ENCODE data around the gene TAF13. TPM values are rescaled to one million over a fixed set of nuclear protein-coding genes. Genes with fewer than 3 reads are reported as not detected.

Gene TAF13
- total and polyA plus RNA-seq, 2 of the 4 experiments (the other 2 are of a cell fraction), result 13.1 to 42.5 TPM

DNA sequence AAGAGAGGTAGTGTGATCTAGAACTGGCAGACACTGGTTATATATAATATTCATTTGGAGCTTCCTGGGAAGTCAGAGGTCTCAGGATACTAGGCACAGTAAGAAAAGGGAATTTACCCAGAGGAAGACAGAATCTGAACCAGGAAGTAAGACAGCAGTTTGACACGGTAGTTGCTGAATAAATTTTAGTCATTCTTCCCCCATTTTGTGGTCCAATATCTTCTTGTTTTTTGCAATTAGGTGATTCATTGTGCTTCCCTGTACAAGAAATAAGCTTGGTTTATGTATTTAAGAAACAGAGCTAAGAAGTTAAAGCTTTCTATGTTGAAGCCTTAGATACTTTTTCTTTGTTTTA, 16.0 kb upstream of the TAF13 start:
- H3K79me1 ChIP-seq (ENCODE audit: low read depth in 1 of 2, low read length in 2 of 2), result peaks cover 27 to 56% of the 10 kb centered on the region in 2 experiments
- no peak overlapping the region for H4K91ac ChIP-seq (ENCODE audit: insufficient read depth, low read depth, low read length)
- H2BK5ac ChIP-seq (ENCODE audit: low read depth, low read length, poor library complexity, severe bottlenecking), result peak overlapping the region; percentile 96
- peak overlapping the region; percentile 94 for H3K56ac ChIP-seq (ENCODE audit: extremely low read depth, insufficient read depth, low read length)
- peak overlapping the region; percentile 72 for H3K14ac ChIP-seq (replicated peaks; ENCODE audit: low read depth, low read length)
- H4K8ac ChIP-seq (ENCODE audit: low read depth in 2 of 2, low read length in 2 of 2), result peak overlapping the region; percentile 47 to 85
- peaks cover 3% of the 10 kb centered on the region; the same call in 1 of the 2 replicates for H3K36me3 ChIP-seq (ENCODE audit: control insufficient read depth, insufficient read depth, low read length)
- dilution Hi-C loops (cut with HindIII; ENCODE audit: low sequenced_read_pairs, unreplicated experiment), result no loop called here
- H2AFZ ChIP-seq (replicated peaks; ENCODE audit: low read length, poor library complexity), result no peak overlapping the region
- no peaks in the 10 kb centered on the region for H4K20me1 ChIP-seq (ENCODE audit: insufficient read depth, low read length)
- 0 out of 2 replicates have a peak overlapping the region, but pooled peaks have one; percentile 15 for H2AK5ac ChIP-seq (ENCODE audit: low read depth, low read length)
- no peak overlapping the region for H2AK9ac ChIP-seq (replicated peaks; ENCODE audit: low read depth, low read length, poor library complexity)
- H3K27ac ChIP-seq (ENCODE audit: insufficient read depth, low read length), result peak overlapping the region; percentile 98
- ATAC-seq (ENCODE audit: low read depth) (no peak), DNase-seq (peak; percentile 75)
- H3K23ac ChIP-seq (ENCODE audit: low read depth, low read length), result peak overlapping the region; percentile 57; the same call in 1 of the 2 replicates
- peak overlapping the region; percentile 72; the same call in 1 of the 2 replicates for H4K5ac ChIP-seq (ENCODE audit: low read depth, low read length)
- no peaks in the 10 kb centered on the region for H3K9me3 ChIP-seq (ENCODE audit: control insufficient read depth, insufficient read depth, low read length)
- TF ChIP-seq CEBPB (IDR thresholded peaks at IDR 0.05; ENCODE audit: low read depth, low read length) (peak; percentile 86), FOS (IDR thresholded peaks at IDR 0.05; ENCODE audit: low read depth, low read length) (no peak)
- no peaks in the 10 kb centered on the region for H3K9me1 ChIP-seq (ENCODE audit: insufficient read depth, low read length)
- CTCF ChIA-PET, result interaction anchor here (1.7 kb wide), 2 partner anchors 8 to 21 kb away, joined by 4 to 6 read pairs; a partner anchor contains a TSS
- peak overlapping the region; percentile 45; the same call in 1 of the 2 replicates for H3K18ac ChIP-seq (ENCODE audit: low read depth, low read length)
- intact Hi-C loops (cut with micrococcal nuclease), result no loop called here
- peak overlapping the region; percentile 73; the same call in 2 of the 3 replicates for H2BK15ac ChIP-seq (ENCODE audit: low read depth, low read length)
- peaks cover 8% of the 10 kb centered on the region; the same call in 1 of the 2 replicates for H3K4me1 ChIP-seq (ENCODE audit: control insufficient read depth, insufficient read depth, low read length)
- H3K4me2 ChIP-seq (ENCODE audit: low read depth, low read length), result peak overlapping the region; percentile 95
- H2BK120ac ChIP-seq (ENCODE audit: low read depth, low read length), result peak overlapping the region; percentile 31; the same call in 1 of the 2 replicates
- H3K9ac ChIP-seq (ENCODE audit: low read depth, low read length), result peak overlapping the region; percentile 94
- H3K4ac ChIP-seq (ENCODE audit: low read depth, low read length), result peak overlapping the region; percentile 96; the same call in 1 of the 2 replicates
- no CpG with 5 or more reads among the region's 1 CpG for WGBS, 2 experiments (ENCODE audit: extremely low coverage in 2 of 2, insufficient read length in 1 of 2)
- POLR2A ChIA-PET (ENCODE audit: unreplicated experiment), result no interaction called here
- 0 out of 2 replicates have a peak overlapping the region, but pooled peaks have one; percentile 15 for H2BK20ac ChIP-seq (ENCODE audit: low read depth, low read length)
- H3K4me3 ChIP-seq (ENCODE audit: insufficient read depth, low read depth, low read length), result peak overlapping the region; percentile 87
- BruUV-seq (replicated peaks), result TSS peak; percentile 27
- no peaks in the 10 kb centered on the region for H3K27me3 ChIP-seq (ENCODE audit: control insufficient read depth, insufficient read depth, low read length)
- in situ Hi-C loops (cut with MboI; ENCODE audit: low sequenced_read_pairs), result no loop called here

All from IMR-90 (cell line).